ENCODE measurements around the gene ARHGAP12. TPM values are rescaled to one million over a fixed set of nuclear protein-coding genes. Genes with fewer than 3 reads are reported as not detected.

The ARHGAP12 gene
- total RNA-seq, 2 donors from 2014 or later = 34.3 to 44.9 TPM

- 73% methylated on average over 12 of the region's 12 CpGs for WGBS
- no peaks in the 10 kb centered on the region for H3K9me3 ChIP-seq
- no peak overlapping the region for H3K27ac ChIP-seq
- intact Hi-C loops (cut with DNase I) = no loop called here
- no peaks in the 10 kb centered on the region for H3K27me3 ChIP-seq (replicated peaks; ENCODE audit: insufficient read depth)
- no peak for DNase-seq (ENCODE audit: low spot score)
- H3K36me3 ChIP-seq = no peaks in the 10 kb centered on the region
- H3K4me1 ChIP-seq (replicated peaks) = no peaks in the 10 kb centered on the region
- TF ChIP-seq POLR2A (IDR thresholded peaks at IDR 0.05) (no peak), CTCF (IDR thresholded peaks at IDR 0.05) (no peak), POLR2AphosphoS5 (IDR thresholded peaks at IDR 0.05) (no peak)
- H3K4me3 ChIP-seq = no peak overlapping the region
Observed at GRCh38 chr10:31774299-31774900, 154.2 kb downstream of the ARHGAP12 start.

- Histone ChIP-seq H3K27ac (no peak overlapping the region), H3K27me3 (replicated peaks; ENCODE audit: insufficient read depth) (no peaks in the 10 kb centered on the region), H3K36me3 (no peaks in the 10 kb centered on the region), H3K4me1 (replicated peaks) (no peaks in the 10 kb centered on the region), H3K9me3 (no peaks in the 10 kb centered on the region), H3K4me3 (no peak overlapping the region)
- intact Hi-C loops (cut with DNase I) = no loop called here
- no peak for DNase-seq (ENCODE audit: low spot score)
- TF ChIP-seq POLR2AphosphoS5 (IDR thresholded peaks at IDR 0.05) (no peak), CTCF (IDR thresholded peaks at IDR 0.05) (no peak), POLR2A (IDR thresholded peaks at IDR 0.05) (no peak)
- WGBS = 91% methylated on average over 15 of the region's 15 CpGs
Observed at GRCh38 chr10:31773749-31774298, 154.8 kb downstream of the ARHGAP12 start.

- intact Hi-C loops (cut with DNase I) = no loop called here
- Histone ChIP-seq H3K27ac (no peak overlapping the region), H3K36me3 (no peaks in the 10 kb centered on the region), H3K4me3 (no peak overlapping the region), H3K4me1 (replicated peaks) (no peaks in the 10 kb centered on the region), H3K27me3 (replicated peaks; ENCODE audit: insufficient read depth) (no peaks in the 10 kb centered on the region), H3K9me3 (no peaks in the 10 kb centered on the region)
- TF ChIP-seq CTCF (IDR thresholded peaks at IDR 0.05) (no peak), POLR2AphosphoS5 (IDR thresholded peaks at IDR 0.05) (no peak), POLR2A (IDR thresholded peaks at IDR 0.05) (no peak)
- no peak for DNase-seq (ENCODE audit: low spot score)
- WGBS = 73% methylated on average over 9 of the region's 9 CpGs
Observed at GRCh38 chr10:31771331-31771831, 157.2 kb downstream of the ARHGAP12 start.

GRCh38 chr10:31770307-31770902 lies 158.2 kb downstream of the ARHGAP12 start:
- intact Hi-C loops (cut with DNase I) = no loop called here
- Histone ChIP-seq H3K9me3 (no peaks in the 10 kb centered on the region), H3K27ac (no peak overlapping the region), H3K4me3 (no peak overlapping the region), H3K4me1 (replicated peaks) (no peaks in the 10 kb centered on the region), H3K36me3 (no peaks in the 10 kb centered on the region), H3K27me3 (replicated peaks; ENCODE audit: insufficient read depth) (no peaks in the 10 kb centered on the region)
- 73% methylated on average over 8 of the region's 8 CpGs for WGBS
- TF ChIP-seq CTCF (IDR thresholded peaks at IDR 0.05) (peak; percentile 31 to 75 (median 62)), POLR2AphosphoS5 (IDR thresholded peaks at IDR 0.05) (no peak)
- DNase-seq (ENCODE audit: low spot score) = no peak

Measured in prostate gland (tissue), 2 donors.